ENCODE results near the gene C12orf76.

Gene C12orf76

GRCh38 chr12:110035534-110036104 lies 12.7 kb downstream of the C12orf76 start:
- no peak for DNase-seq (ENCODE audit: low read depth)
- no peak for TF ChIP-seq CTCF (IDR thresholded peaks at IDR 0.05; ENCODE audit: low read depth, low read length, missing control alignments)
- no peak overlapping the region for H3K4me3 ChIP-seq (ENCODE audit: low read depth, low read length)
- in situ Hi-C loops (cut with HindIII; ENCODE audit: low sequenced_read_pairs) = no loop called here

GRCh38 chr12:110033888-110034287 lies 14.4 kb downstream of the C12orf76 start:
- DNase-seq (ENCODE audit: low read depth) = no peak
- in situ Hi-C loops (cut with HindIII; ENCODE audit: low sequenced_read_pairs) = loop anchor here (5.0 kb wide), 1 partner anchor 72 kb away; no protein-coding TSS in a partner anchor

GRCh38 chr12:110029290-110029815 lies 19.0 kb downstream of the C12orf76 start:
- no peak for TF ChIP-seq CTCF (IDR thresholded peaks at IDR 0.05; ENCODE audit: low read depth, low read length, missing control alignments)
- in situ Hi-C loops (cut with HindIII; ENCODE audit: low sequenced_read_pairs) = no loop called here
- no peak for DNase-seq (ENCODE audit: low read depth)
- no peak overlapping the region for H3K4me3 ChIP-seq (ENCODE audit: low read depth, low read length)

More at GRCh38 chr12:110033888-110034287, 14.4 kb downstream of the C12orf76 start:
- H3K4me3 ChIP-seq (ENCODE audit: low read depth, low read length) = no peak overlapping the region
- TF ChIP-seq CTCF (IDR thresholded peaks at IDR 0.05; ENCODE audit: low read depth, low read length, missing control alignments) = no peak

- no peak overlapping the region for H3K4me3 ChIP-seq (ENCODE audit: low read depth, low read length)
- TF ChIP-seq CTCF (IDR thresholded peaks at IDR 0.05; ENCODE audit: low read depth, low read length, missing control alignments) = no peak
- peak; percentile 24 for DNase-seq (ENCODE audit: low read depth)
- in situ Hi-C loops (cut with HindIII; ENCODE audit: low sequenced_read_pairs) = no loop called here
Measured at GRCh38 chr12:110028323-110028722, 20.0 kb downstream of the C12orf76 start.

GRCh38 chr12:110024051-110024450 lies 24.3 kb downstream of the C12orf76 start:
- no peak for DNase-seq (ENCODE audit: low read depth)
- no peak for TF ChIP-seq CTCF (IDR thresholded peaks at IDR 0.05; ENCODE audit: low read depth, low read length, missing control alignments)
- in situ Hi-C loops (cut with HindIII; ENCODE audit: low sequenced_read_pairs) = no loop called here
- H3K4me3 ChIP-seq (ENCODE audit: low read depth, low read length) = no peak overlapping the region

GRCh38 chr12:110023059-110023980 lies 25.0 kb downstream of the C12orf76 start:
- no peak overlapping the region for H3K4me3 ChIP-seq (ENCODE audit: low read depth, low read length)
- TF ChIP-seq CTCF (IDR thresholded peaks at IDR 0.05; ENCODE audit: low read depth, low read length, missing control alignments) = no peak
- in situ Hi-C loops (cut with HindIII; ENCODE audit: low sequenced_read_pairs) = no loop called here
- DNase-seq (ENCODE audit: low read depth) = peak; percentile 64
